Retinal pigment epithelial cell (primary cell): ENCODE data around the gene NR1D2.
"Not testable (repeated sequence)": the region's sequence is repeated elsewhere in the genome, so short reads cannot be mapped to it uniquely, and the experiment has no call there.

Experiments used
- DNase-seq: peaks from one replicate; pipeline ENCODE4 v3.0.0-alpha.2; 2010; ENCODE audit warnings: low read depth
- H3K4me3 ChIP-seq: 2 replicates; pipeline ENCODE4 v1.5.1; 2011; ENCODE audit warnings: mild to moderate bottlenecking, low read length, control low read depth, moderate library complexity
- TF ChIP-seq, protein P1 (sequence below): conservative IDR thresholded peaks from 2 replicates; pipeline ENCODE4 v1.5.1; 2011; ENCODE audit warnings: low read depth, low read length, control low read depth, inconsistent platforms

NR1D2 gene

GRCh38 chr3:23944861-23945662 lies at the start of gene NR1D2:
Gene NR1D2, plus strand, starts transcription at chr3:23945286. Its CDS starts 293 bp downstream, at chr3:23945579.
- peak within 1 kb of the TSS; percentile 75 for H3K4me3 ChIP-seq
- DNase-seq: peak; percentile 39
- TF ChIP-seq, protein P1, sequence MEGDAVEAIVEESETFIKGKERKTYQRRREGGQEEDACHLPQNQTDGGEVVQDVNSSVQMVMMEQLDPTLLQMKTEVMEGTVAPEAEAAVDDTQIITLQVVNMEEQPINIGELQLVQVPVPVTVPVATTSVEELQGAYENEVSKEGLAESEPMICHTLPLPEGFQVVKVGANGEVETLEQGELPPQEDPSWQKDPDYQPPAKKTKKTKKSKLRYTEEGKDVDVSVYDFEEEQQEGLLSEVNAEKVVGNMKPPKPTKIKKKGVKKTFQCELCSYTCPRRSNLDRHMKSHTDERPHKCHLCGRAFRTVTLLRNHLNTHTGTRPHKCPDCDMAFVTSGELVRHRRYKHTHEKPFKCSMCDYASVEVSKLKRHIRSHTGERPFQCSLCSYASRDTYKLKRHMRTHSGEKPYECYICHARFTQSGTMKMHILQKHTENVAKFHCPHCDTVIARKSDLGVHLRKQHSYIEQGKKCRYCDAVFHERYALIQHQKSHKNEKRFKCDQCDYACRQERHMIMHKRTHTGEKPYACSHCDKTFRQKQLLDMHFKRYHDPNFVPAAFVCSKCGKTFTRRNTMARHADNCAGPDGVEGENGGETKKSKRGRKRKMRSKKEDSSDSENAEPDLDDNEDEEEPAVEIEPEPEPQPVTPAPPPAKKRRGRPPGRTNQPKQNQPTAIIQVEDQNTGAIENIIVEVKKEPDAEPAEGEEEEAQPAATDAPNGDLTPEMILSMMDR: no peak

DNA sequence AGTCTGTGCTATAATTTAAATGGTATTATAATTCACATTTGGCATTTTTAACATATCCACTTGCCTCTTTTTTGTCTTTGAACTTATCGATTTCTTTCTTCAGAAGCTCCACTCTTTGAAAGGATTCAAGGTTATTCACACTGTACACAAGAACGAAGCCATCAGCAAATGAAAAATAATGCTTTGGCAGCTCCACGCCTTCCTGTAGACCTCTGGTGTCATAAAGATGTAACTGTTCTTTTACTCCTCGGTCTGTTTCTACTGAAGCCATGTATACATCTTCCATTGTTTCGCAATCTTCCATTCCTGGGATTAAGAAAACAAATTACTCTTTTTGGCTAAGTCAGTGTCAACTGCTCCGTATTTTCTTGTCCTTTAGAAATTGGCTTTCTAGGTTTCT lies 44.3 kb upstream of the NR1D2 start:
- no peak overlapping the region for H3K4me3 ChIP-seq
- DNase-seq: no peak

DNA sequence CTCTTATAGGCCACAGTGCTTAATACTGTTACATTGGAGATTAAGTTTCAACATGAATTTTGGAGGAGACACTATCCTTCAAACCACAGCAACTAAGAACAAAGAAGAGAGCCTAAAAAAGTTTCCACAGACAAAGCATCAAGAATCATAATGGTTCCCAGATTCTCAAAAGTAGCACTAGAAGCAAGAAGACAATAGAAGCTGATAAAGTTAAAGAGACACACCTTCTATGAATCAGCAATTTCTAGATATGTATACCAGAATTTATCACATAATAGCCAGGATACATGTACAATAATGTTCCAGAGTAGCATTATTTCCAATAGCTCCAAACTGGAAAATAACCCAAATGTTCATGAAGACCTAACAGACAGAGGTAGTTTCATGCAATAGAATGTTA lies 40.5 kb upstream of the NR1D2 start:
- no peak overlapping the region for H3K4me3 ChIP-seq
- no peak for DNase-seq
- TF ChIP-seq, protein P1: no peak

More for the DNA sequence above, 44.3 kb upstream of the NR1D2 start:
- TF ChIP-seq, protein P1: no peak

DNA sequence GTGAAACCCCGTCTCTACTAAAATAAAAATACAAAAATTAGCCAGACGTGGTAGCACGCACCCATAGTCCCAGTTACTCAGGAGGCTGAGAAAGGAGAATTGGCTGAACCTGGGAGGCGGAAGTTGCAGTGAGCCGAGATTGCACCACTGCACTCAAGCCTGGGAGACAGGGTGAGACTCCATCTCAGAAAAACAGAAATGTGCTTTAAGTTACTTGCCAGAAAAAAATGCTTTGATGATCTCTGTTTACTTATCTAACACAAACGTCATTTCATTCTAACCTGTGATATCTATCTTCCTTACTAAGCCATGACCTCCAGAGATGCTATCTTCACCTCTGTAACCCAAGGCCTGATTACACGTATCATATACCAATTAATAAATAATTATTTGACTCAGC lies 35.7 kb upstream of the NR1D2 start:
- DNase-seq: no peak
- no peak overlapping the region for H3K4me3 ChIP-seq
- TF ChIP-seq, protein P1: no peak

GRCh38 chr3:23911397-23911796 lies 33.7 kb upstream of the NR1D2 start:
- no peak for DNase-seq
- no peak overlapping the region for H3K4me3 ChIP-seq
- TF ChIP-seq, protein P1: no peak

- DNase-seq, H3K4me3 ChIP-seq: not testable (repeated sequence)
Measured at GRCh38 chr3:23912335-23912734, 32.8 kb upstream of the NR1D2 start.

GRCh38 chr3:23913182-23913581 lies 31.9 kb upstream of the NR1D2 start:
- TF ChIP-seq, protein P1: no peak
- DNase-seq: no peak
- no peak overlapping the region for H3K4me3 ChIP-seq
